ENCODE measurements around the gene HPD.

DNA sequence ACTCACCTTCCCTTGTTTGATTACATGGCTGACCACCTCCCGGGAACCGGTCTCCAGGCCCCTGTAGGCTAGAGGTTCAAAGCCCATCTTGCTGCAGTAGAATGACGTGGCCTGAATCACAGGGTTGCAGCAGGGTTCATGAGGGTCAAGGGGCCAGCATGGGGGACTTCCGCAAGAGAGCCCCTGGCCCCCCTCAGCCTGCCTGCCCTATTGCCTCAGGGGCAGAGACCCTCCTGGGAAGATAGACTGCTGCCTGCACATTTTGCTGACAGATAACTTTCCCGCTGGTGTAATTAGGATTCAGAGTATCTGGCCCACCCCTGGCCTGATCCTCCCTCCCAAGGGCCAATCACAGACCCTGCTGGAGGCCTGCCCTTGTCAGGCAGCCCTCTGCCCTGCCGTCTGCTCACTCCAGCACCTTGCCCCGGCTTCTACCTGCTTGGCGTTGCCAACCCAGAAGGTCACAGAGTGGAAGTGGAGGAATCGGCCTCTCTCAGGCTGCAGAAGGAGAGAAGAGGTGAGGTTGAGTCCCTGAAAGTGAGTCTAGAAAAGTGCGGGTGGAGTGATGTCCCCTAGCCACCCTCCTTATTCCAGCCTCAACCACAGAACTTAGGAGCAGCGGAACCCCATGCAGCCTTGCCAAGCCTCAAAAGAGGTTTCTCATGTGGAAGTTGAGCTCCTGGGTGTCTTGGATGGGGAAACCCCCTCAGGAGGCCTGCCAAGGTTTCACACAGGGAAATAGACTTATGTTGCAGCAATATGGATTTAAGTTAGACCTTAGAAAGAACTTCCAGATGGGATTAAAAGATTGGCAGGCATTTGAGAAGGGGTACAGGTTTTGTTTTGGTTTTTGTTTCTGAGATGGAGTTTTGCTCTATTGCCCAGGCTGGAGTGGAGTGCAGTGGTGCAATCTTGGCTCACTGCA lies 1.1 kb downstream of the HPD start:
- TF ChIP-seq POLR2A (IDR thresholded peaks at IDR 0.05), result no peak
- TF ChIP-seq, protein P1, sequence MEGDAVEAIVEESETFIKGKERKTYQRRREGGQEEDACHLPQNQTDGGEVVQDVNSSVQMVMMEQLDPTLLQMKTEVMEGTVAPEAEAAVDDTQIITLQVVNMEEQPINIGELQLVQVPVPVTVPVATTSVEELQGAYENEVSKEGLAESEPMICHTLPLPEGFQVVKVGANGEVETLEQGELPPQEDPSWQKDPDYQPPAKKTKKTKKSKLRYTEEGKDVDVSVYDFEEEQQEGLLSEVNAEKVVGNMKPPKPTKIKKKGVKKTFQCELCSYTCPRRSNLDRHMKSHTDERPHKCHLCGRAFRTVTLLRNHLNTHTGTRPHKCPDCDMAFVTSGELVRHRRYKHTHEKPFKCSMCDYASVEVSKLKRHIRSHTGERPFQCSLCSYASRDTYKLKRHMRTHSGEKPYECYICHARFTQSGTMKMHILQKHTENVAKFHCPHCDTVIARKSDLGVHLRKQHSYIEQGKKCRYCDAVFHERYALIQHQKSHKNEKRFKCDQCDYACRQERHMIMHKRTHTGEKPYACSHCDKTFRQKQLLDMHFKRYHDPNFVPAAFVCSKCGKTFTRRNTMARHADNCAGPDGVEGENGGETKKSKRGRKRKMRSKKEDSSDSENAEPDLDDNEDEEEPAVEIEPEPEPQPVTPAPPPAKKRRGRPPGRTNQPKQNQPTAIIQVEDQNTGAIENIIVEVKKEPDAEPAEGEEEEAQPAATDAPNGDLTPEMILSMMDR (IDR thresholded peaks at IDR 0.05), result no peak

All from uterus (tissue), 2 donors.